Gastrocnemius medialis (tissue), 4 donors: Measurements from ENCODE around the gene TOMM6. TPM values are rescaled to one million over a fixed set of nuclear protein-coding genes. Genes with fewer than 3 reads are reported as not detected.

Experiments used
- ATAC-seq, 2 donors: fragments of 150-250 bp; one replicate each; pipeline ENCODE4 v1.9.1; 2016
- DNase-seq, 2 donors: peaks; one replicate each; pipeline ENCODE4 v3.0.0-alpha.2; 2019
- H3K27ac ChIP-seq, 4 donors: fragments of 200-600 bp; sonication (generic); 1 replicate in 1 of 4; 2 replicates in 3 of 4; pipeline ENCODE4 v1.5.1; 2016 to 2018; ENCODE audit warnings: mild to moderate bottlenecking in 2 of 4, moderate library complexity in 1 of 4
- H3K27me3 ChIP-seq, 3 donors: fragments of 200-600 bp; sonication (generic) in 2 of 3; 1 replicate in 1 of 3; 2 replicates in 2 of 3; pipeline versions ENCODE4 v1.5.1 to v1.6.0; 2016 to 2019; ENCODE audit warnings: mild to moderate bottlenecking in 1 of 3, moderate library complexity in 1 of 3
- H3K36me3 ChIP-seq, 2 donors: fragments of 200-600 bp; sonication (generic) in 1 of 2; one replicate each; pipeline ENCODE4 v1.5.1; 2017 to 2018
- H3K4me1 ChIP-seq, 2 donors: fragments of 200-600 bp; sonication (generic) in 1 of 2; one replicate each; pipeline ENCODE4 v1.5.1; 2016 to 2017; ENCODE audit warnings: mild to moderate bottlenecking in 2 of 2
- H3K4me3 ChIP-seq, 4 donors: fragments of 200-600 bp; sonication (generic) in 3 of 4; 1 replicate in 1 of 4; 2 replicates in 3 of 4; pipeline ENCODE4 v1.5.1; 2016 to 2019; ENCODE audit warnings: mild to moderate bottlenecking in 2 of 4
- H3K9me3 ChIP-seq, 3 donors: fragments of 200-600 bp; sonication (generic) in 2 of 3; 1 replicate in 1 of 3; 2 replicates in 2 of 3; pipeline ENCODE4 v1.5.1; 2016 to 2019
- POLR2A ChIP-seq, 2 donors: fragments of 450-650 bp; IDR thresholded peaks; one replicate each; pipeline ENCODE4 v1.6.1; 2017; ENCODE audit warnings: antibody characterized with exemption in 2 of 2, mild to moderate bottlenecking in 2 of 2, moderate library complexity in 2 of 2
- in situ Hi-C, 4 donors: fragments of 200-750 bp; cut with MboI; loops; one replicate each; pipeline versions ENCODE4 v1.15.0 to v1.8.0; 2017; ENCODE audit warnings: low sequenced_read_pairs in 4 of 4
- intact Hi-C: fragments of 100-400 bp; cut with DNase I; formaldehyde crosslinking; loops from one replicate; pipeline ENCODE4 v1.15.1; 2023; ENCODE audit warnings: low total_unique reads
- total RNA-seq, 4 donors: library from RNA; depleted of rRNA; stranded (reverse); fragments of >200 nt; gene quantifications; one replicate each; pipeline versions ENCODE4 v1.1.0 to v1.2.3, GENCODE V29; 2016
- TF ChIP-seq, protein P1 (sequence below), 5 experiments: fragments of 450-650 bp in 3 of 5; fragments of 200-600 bp in 2 of 5; sonication (generic) in 2 of 5; IDR thresholded peaks in 4 of 5; conservative IDR thresholded peaks in 1 of 5; 1 replicate in 4 of 5; 2 replicates in 1 of 5; pipeline ENCODE4 v1.5.1; 2016 to 2019; ENCODE audit warnings: antibody characterized with exemption in 5 of 5, mild to moderate bottlenecking in 3 of 5, moderate library complexity in 3 of 5

The TOMM6 gene
- total RNA-seq = 100 to 1,000 TPM; 152 to 186 (median 166) TPM

DNA sequence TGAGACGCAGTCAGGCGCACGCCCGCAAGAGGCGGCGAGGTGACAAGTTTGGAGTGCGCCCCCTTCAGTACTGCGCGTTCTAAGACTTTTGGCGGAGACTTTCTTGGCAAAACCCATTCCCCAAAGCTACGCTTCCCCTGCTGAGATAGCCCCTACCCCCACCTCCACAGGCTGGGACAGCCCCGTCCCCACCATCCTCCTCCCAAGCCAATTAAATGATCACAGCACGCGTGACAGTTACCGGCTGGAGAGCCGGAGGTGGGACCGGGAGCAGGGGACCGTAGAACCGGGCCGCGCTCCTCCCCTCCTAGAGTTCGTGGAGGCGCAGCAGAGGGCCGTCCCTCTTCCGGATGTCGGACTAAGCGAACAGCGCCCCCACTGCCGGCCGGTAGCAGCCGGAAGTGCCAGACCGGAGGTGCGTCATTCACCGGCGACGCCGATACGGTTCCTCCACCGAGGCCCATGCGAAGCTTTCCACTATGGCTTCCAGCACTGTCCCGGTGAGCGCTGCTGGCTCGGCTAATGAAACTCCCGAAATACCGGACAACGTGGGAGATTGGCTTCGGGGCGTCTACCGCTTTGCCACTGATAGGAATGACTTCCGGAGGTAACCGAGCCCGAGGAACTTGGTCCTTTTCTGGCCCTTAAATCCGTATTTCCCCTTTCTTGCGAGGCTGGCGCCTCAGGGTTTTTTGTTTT lies at the start of gene TOMM6:
TSS of gene TOMM6 (plus strand) at position 476 of the 699 bp plus-strand sequence. CDS start at position 480, 4 bp downstream.
- H3K27ac ChIP-seq = peak within 1 kb of the TSS; percentile 92 to 96 (median 94)
- H3K27me3 ChIP-seq = no peaks in the 10 kb centered on the region
- ATAC-seq (peak; percentile 91 to 92), DNase-seq (peak; percentile 92 to 93)
- in situ Hi-C loops (loop anchor here in 3 of 4 donors (10.0 kb wide), 2 partner anchors 137 to 257 kb away; partner anchors contain the start of genes BYSL (in 2 of the 3) and MED20 (in 2 of the 3)), intact Hi-C loops (loop anchor here (1.0 to 10.0 kb wide), 6 partner anchors 53 to 713 kb away; partner anchors contain the start of genes BYSL, MED20, MRPS10 and NFYA)
- H3K36me3 ChIP-seq = peaks cover 0 to 31% of the 10 kb centered on the region in 2 donors
- TF ChIP-seq POLR2A (IDR thresholded peaks at IDR 0.05) = peak; percentile 76 to 77
- TF ChIP-seq, protein P1, sequence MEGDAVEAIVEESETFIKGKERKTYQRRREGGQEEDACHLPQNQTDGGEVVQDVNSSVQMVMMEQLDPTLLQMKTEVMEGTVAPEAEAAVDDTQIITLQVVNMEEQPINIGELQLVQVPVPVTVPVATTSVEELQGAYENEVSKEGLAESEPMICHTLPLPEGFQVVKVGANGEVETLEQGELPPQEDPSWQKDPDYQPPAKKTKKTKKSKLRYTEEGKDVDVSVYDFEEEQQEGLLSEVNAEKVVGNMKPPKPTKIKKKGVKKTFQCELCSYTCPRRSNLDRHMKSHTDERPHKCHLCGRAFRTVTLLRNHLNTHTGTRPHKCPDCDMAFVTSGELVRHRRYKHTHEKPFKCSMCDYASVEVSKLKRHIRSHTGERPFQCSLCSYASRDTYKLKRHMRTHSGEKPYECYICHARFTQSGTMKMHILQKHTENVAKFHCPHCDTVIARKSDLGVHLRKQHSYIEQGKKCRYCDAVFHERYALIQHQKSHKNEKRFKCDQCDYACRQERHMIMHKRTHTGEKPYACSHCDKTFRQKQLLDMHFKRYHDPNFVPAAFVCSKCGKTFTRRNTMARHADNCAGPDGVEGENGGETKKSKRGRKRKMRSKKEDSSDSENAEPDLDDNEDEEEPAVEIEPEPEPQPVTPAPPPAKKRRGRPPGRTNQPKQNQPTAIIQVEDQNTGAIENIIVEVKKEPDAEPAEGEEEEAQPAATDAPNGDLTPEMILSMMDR (IDR thresholded peaks at IDR 0.05 in 4 of 5, conservative IDR thresholded peaks at IDR 0.05 in 1 of 5) = peak; percentile 94 to 97 (median 95)
- H3K4me1 ChIP-seq = peaks cover 21 to 24% of the 10 kb centered on the region in 2 donors
- no peaks in the 10 kb centered on the region for H3K9me3 ChIP-seq
- H3K4me3 ChIP-seq = peak within 1 kb of the TSS; percentile 77 to 97 (median 88)

DNA sequence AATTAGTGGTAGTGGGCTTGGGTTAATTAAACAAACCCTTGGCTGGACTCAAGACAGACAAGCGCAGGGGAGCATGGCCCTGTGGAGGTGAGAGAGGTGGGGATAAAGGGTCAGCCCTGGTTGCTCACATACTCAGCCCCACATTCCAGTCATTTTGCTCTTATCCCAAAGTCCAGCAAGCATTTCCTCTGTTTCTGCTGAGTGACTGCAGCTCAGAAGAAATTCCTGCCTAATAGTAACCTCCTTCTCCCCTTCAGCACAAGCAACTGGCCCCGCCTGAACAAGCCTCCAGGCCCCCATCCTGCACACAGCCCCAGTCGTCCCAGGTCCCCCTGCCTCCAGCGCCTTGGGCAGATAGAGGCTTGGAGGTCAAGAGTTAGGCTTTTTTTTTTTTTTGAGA lies 48.5 kb upstream of the TOMM6 start:
- DNase-seq (no peak), ATAC-seq (no peak)
- H3K4me1 ChIP-seq = peaks cover 4% of the 10 kb centered on the region in 2 donors
- H3K27me3 ChIP-seq = no peaks in the 10 kb centered on the region
- H3K36me3 ChIP-seq = no peaks in the 10 kb centered on the region
- intact Hi-C loops = loop anchor here (10.0 kb wide), 3 partner anchors 1046 to 1436 kb away; partner anchors contain the start of genes BICRAL, KLHDC3, MEA1 and SRF
- H3K9me3 ChIP-seq = no peaks in the 10 kb centered on the region
- no peak overlapping the region for H3K4me3 ChIP-seq
- TF ChIP-seq, protein P1 (IDR thresholded peaks at IDR 0.05 in 4 of 5, conservative IDR thresholded peaks at IDR 0.05 in 1 of 5) = no peak
- TF ChIP-seq POLR2A (IDR thresholded peaks at IDR 0.05) = no peak
- no peak overlapping the region for H3K27ac ChIP-seq
- in situ Hi-C loops = loop anchor here in 1 of 4 donors (5.0 kb wide), 1 partner anchor 37 kb away; no protein-coding TSS in a partner anchor

DNA sequence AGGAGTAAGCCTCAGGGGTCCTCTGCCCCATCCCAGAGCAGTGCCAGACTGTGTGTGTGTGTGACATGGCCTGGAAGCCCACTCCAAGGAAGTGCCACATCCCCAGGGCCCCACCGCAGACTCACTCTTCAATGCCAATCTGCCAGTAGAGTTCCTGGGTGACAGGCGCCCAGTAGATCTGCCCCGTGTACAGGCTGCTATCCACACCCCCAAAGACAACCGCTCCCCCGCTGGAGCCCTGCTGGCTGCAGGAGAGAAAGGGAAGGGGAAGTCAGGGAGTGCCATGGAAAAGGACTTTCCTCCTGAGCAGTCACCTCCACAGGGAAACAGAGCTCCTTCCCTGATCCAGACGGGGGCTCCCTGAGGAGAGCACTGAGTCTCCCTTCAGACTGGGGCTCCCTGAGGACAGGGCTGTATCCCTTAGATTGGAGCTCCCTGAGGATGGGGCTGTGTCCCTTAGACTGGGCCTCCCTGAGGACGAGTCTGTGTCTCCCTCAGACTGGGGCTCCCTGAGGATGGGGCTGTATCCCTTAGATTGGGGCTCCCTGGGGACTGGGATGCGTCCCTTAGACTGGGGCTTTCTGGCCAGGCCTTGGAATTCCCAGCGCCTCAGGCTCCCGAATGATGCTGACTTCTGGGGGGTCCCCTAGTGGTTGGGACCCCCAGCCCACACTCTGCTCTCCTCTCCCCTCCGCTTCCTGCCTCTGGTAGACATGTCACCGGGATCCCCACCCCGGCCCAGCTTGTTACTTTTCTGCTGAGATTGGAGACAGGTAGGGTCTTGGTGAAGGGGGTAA lies 46.9 kb upstream of the TOMM6 start:
- no peaks in the 10 kb centered on the region for H3K9me3 ChIP-seq
- intact Hi-C loops (no loop called here), in situ Hi-C loops (no loop called here)
- DNase-seq (no peak), ATAC-seq (no peak)
- no peak for TF ChIP-seq POLR2A (IDR thresholded peaks at IDR 0.05)
- TF ChIP-seq, protein P1 (IDR thresholded peaks at IDR 0.05 in 4 of 5, conservative IDR thresholded peaks at IDR 0.05 in 1 of 5) = no peak
- H3K4me3 ChIP-seq = no peak overlapping the region
- H3K27ac ChIP-seq = no peak overlapping the region
- no peaks in the 10 kb centered on the region for H3K27me3 ChIP-seq
- H3K36me3 ChIP-seq = no peaks in the 10 kb centered on the region
- peaks cover 4% of the 10 kb centered on the region in 2 donors for H3K4me1 ChIP-seq

DNA sequence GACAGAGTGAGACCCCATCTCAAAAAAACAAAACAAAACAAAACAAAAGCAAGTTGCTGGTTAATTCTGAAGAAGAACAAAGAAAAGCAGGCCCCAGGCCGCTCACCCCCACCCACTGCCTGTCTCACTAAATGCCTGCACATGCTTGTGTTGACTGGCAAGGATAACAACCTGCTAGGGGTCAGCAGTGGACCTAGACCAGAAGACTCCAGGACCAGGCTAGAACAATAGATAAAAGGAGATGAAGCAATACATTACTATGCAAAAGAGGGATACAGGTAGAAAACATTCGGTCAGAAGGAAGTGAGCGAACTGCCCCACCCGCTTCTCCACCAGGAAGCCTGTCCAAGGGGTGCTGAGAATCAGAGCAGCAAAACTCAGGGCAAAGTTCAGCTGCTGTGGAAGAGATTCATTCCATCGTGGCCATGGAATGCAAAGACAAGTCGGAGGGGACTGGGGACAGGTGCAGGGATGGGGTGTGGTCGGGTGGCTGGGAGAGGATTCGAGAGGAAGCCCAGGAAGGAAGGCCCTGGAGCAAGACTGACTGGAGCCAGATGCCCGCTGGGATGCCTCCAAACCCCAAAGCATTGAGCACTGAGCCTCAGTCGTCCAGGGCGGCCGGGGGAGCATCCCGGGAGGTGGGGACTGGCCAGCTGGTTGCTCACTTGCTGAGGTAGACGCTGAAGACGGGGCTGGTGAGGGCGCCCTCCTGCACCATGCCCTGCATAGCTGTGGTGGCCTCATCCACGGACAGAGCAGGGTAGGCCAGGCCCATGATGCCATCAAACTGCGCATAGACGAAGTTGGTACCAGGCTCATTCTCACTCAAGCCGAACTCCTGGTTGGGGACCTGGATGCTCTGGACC lies 45.6 kb upstream of the TOMM6 start:
- Histone ChIP-seq H3K27me3 (no peaks in the 10 kb centered on the region), H3K4me3 (no peak overlapping the region), H3K4me1 (no peaks in the 10 kb centered on the region), H3K36me3 (no peaks in the 10 kb centered on the region), H3K27ac (no peak overlapping the region), H3K9me3 (no peaks in the 10 kb centered on the region)
- intact Hi-C loops (no loop called here), in situ Hi-C loops (no loop called here)
- ATAC-seq (no peak), DNase-seq (no peak)
- TF ChIP-seq, protein P1 (IDR thresholded peaks at IDR 0.05 in 4 of 5, conservative IDR thresholded peaks at IDR 0.05 in 1 of 5) = no peak
